GM20000 (cell line): ENCODE measurements around the gene KDM3B.

Source experiments
- DNase-seq: peaks from one replicate; pipeline ENCODE4 v3.0.0; 2012; ENCODE audit warnings: low spot score
- TF ChIP-seq, protein P1 (sequence below): IDR thresholded peaks from 2 replicates; pipeline ENCODE4 v1.5.1; 2012; ENCODE audit warnings: mild to moderate bottlenecking, control low read depth; ENCODE audit errors: extremely low read depth, missing control alignments

KDM3B gene

DNA sequence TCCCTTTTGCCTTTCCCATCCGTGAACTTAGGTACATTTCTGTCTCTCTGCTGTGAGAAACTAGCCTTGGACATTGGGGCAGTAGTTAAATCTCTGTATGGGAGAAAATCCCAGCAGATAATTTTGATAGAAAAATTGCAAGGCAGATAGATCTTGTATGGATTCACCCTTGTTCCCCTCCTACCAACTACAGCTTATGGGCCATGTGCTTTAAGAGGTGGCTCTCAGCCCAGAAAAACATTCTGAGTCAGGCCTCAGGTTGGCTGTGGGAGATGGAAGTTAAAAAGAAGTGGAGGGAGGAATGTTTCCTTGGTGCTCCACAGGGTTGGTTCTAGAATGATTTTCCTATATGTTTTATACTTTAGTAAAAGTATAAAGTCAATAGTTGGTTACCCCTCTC lies 1.4 kb upstream of the KDM3B start:
- no peak for DNase-seq

DNA sequence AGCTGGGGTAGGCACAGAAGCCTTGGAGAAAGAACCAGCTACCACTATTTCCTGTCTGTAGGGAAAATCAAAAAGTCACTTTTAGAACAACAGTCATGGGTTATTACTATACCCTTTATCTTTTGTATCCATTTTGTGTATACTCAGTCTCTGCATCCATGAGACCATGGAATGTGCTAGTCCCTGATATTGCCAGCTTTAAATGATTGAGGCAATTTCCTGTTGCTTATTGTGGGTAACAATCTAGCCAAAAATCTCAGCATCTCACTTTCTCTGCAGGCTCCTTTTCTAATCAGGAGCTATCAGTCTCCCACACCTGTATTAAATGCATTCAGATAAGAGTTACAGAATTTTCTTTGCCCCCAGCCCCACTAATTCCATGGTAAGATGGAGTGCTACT lies 968 bp upstream of the KDM3B start:
- no peak for DNase-seq
- TF ChIP-seq, protein P1, sequence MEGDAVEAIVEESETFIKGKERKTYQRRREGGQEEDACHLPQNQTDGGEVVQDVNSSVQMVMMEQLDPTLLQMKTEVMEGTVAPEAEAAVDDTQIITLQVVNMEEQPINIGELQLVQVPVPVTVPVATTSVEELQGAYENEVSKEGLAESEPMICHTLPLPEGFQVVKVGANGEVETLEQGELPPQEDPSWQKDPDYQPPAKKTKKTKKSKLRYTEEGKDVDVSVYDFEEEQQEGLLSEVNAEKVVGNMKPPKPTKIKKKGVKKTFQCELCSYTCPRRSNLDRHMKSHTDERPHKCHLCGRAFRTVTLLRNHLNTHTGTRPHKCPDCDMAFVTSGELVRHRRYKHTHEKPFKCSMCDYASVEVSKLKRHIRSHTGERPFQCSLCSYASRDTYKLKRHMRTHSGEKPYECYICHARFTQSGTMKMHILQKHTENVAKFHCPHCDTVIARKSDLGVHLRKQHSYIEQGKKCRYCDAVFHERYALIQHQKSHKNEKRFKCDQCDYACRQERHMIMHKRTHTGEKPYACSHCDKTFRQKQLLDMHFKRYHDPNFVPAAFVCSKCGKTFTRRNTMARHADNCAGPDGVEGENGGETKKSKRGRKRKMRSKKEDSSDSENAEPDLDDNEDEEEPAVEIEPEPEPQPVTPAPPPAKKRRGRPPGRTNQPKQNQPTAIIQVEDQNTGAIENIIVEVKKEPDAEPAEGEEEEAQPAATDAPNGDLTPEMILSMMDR = no peak

More for the DNA sequence above, 1.4 kb upstream of the KDM3B start:
- TF ChIP-seq, protein P1 = no peak

DNA sequence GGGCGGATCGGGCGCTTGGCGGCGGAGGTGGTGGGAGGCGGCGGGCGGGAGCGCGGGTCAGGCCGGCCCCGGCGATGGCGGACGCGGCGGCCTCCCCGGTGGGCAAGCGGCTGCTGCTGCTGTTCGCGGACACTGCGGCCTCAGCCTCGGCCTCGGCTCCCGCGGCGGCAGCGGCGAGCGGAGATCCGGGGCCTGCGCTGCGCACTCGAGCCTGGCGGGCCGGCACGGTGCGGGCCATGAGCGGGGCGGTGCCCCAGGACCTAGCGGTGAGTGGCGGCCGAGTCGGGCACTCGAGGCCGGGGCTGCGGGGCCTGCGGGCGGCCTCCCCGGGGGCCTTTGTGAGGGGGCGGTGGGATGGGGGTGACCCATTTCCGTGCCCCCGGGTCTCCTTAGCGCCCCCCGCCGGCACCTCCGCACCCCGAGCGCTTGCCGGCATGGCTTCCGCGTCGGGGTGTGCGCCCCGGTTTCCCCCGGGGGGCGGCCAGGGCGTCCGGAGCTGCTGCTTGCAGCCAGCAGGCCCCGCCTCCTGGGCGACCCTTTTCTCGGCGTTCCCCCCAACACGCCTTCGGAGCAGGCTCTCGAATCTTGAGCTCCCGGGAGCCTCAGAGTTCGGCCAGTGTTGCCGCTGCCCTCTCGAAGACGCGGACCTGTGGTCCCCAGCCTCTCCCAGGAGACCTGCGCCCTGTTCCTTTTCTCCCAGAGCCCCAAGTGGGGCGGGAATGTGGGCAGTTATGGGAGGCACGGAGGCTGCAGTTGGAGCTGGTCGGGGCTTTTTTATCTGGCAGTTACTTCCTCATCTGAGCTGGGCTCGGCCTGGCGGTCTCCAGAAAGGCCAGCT lies 456 bp downstream of the KDM3B start:
- peak; percentile 84 for DNase-seq
- TF ChIP-seq, protein P1 = peak; percentile 49

DNA sequence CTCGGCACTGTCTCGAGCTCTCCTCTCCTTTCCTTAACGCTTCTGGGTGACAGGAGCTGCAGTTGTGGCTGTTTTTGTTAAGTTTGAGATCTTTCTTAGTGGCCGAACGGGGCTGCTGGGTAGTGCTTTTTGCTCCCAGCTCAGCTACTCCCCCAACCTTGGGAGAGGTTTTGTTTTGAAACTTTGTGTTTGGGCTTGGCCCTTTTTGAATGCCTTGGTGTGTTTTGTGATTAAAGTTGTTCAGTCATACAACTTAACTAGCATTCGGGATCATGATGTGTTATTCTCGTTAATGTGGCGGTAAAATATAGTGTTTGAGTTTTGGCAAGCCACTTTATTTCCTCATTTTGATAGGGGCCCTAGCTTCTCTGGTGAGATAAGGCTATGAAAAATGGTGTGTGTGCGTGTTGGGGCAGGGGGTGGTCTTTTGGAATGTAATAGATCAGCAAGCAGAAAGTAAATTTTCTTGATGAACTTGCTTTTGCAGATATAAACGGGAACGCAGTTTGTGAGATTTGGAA lies 1.1 kb downstream of the KDM3B start:
- TF ChIP-seq, protein P1 = no peak
- DNase-seq = peak; percentile 60

DNA sequence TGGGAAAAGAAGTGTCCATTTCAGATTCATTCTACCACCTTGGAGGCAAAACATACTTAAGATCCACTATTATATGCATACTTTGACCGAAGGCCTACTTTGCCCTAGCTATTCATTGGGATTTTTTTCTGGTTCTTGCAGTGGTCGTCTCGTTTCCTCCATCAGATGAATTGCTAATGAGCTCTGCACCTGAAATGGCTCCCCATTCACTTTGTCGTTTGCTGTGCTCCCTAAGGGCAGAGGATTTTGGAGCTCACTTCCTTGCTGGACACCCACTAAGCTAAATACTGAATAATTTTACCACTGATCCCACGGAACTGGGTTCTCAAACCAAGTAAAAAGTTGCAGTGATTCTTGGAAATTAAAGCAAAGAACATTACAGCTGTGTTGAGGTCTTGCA lies 1.9 kb downstream of the KDM3B start:
- TF ChIP-seq, protein P1 = no peak
- no peak for DNase-seq

DNA sequence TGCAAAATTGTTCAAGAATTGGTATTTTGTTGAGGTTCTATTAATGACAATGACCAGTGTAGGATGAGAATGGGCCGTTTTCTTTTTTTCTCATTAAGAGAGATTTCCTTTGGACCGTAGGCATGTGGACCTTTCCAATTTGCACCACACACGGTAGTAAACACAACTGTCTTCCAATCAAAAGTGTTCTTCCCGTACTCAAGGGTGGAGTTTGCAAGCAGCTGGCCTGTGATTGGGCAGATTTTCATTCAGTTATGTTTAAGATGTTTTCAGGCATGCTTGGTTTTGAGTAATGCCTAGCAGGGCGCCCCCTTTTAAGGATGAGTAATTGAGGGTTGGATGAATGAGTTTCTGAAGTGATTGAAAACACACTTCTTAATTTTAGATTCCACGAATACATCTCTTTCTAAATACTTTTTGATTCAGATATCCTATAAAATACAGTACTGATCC lies 2.5 kb downstream of the KDM3B start:
- DNase-seq = peak; percentile 77
- TF ChIP-seq, protein P1 = no peak

DNA sequence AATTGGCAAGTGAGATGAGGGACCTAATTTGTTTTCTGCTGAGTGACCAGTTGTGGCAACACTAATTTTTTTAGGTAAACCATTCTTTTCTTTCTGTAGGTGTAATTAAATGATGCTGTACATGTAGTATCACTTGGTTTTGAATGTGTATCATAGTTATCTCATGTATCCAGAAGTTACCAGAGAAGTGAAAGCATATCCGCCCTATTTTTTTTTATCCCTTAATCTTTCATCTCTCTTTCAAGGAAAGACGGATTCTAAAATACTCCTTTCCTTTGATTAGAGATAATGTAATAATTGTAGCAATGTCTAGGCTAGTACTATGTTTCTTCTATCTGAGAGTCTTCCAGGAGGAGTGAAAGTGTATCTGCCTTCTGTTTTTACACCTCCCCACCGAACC lies 7.1 kb downstream of the KDM3B start:
- no peak for DNase-seq
- TF ChIP-seq, protein P1 = no peak
